Peyer's patch (tissue), 4 donors: Measurements from ENCODE around the gene NAAA.

Experiments used
- CTCF ChIP-seq, 6 experiments: fragments of 450-650 bp in 4 of 6; fragments of 200-600 bp in 2 of 6; sonication (generic) in 1 of 6; IDR thresholded peaks; one replicate each; pipeline ENCODE4 v1.5.1; 2017 to 2019; ENCODE audit warnings: antibody characterized with exemption in 6 of 6, mild to moderate bottlenecking in 3 of 6, moderate library complexity in 1 of 6
- POLR2A ChIP-seq, 2 donors: fragments of 450-650 bp; IDR thresholded peaks; one replicate each; pipeline ENCODE4 v1.5.1; 2017; ENCODE audit warnings: antibody characterized with exemption in 2 of 2, mild to moderate bottlenecking in 2 of 2, moderate library complexity in 2 of 2

DNA sequence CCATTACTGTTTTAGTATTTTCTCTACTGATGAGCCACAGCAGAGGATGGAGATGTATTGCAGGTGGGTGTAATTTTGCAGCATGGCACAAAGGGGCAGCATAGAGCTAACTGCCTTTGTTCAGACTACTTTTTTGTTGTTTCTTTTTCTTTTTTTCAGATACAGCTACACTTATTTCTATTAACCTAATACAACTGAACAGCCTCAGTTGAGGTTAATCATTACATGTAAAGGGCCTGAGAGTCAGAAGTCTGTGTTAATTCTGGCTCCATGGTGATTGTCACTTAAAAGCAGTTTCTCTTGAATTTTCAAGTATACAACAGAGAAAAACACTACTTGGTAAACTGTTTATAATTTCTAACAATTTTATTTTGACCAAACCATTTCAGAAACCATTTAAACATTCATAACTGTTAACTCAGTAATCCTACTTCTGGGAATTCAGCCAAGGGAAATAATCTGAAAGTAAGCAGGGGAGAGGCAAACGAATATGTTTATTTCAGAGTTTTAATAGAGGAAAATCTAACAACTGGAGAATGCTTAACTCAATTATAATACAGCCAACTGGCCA, 24.6 kb downstream of the NAAA start:
- TF ChIP-seq CTCF (IDR thresholded peaks at IDR 0.05) (peak in 5 of 6 experiments; percentile 27 to 90 (median 85)), POLR2A (IDR thresholded peaks at IDR 0.05) (no peak)
